Kidney (tissue), 22 donors: ENCODE measurements around the gene S100A16. TPM values are rescaled to one million over a fixed set of nuclear protein-coding genes. Genes with fewer than 3 reads are reported as not detected.

Experiments used
- DNase-seq, 5 donors: peaks; one replicate each; pipeline ENCODE4 v3.0.0-alpha.2; 2013 to 2020
- FAIRE-seq: peaks from 2 replicates; lab custom pipeline; 2012; peaks lifted over from hg19 to GRCh38; lab: Jason Lieb, UNC
- H3K27ac ChIP-seq, 2 donors: one replicate each; pipeline ENCODE4 v1.7.0; 2013; ENCODE audit warnings: low read depth in 2 of 2, low read length in 2 of 2, inconsistent platforms in 1 of 2
- H3K27me3 ChIP-seq: one replicate; pipeline ENCODE4 v1.7.1; 2013; ENCODE audit warnings: low read length, inconsistent platforms; ENCODE audit not compliant: control insufficient read depth, insufficient read depth
- H3K36me3 ChIP-seq, 3 donors: one replicate each; pipeline versions ENCODE4 v1.7.0 to v1.7.1; 2013; ENCODE audit warnings: low read length in 3 of 3, control low read depth in 1 of 3, inconsistent platforms in 1 of 3; ENCODE audit not compliant: insufficient read depth in 3 of 3, control insufficient read depth in 2 of 3
- H3K4me1 ChIP-seq, 3 donors: one replicate each; pipeline versions ENCODE4 v1.7.0 to v1.7.1; 2013; ENCODE audit warnings: low read length in 3 of 3, inconsistent platforms in 1 of 3, low read depth in 1 of 3; ENCODE audit not compliant: control insufficient read depth in 2 of 3, insufficient read depth in 2 of 3
- H3K4me3 ChIP-seq, 3 donors: one replicate each; pipeline versions ENCODE4 v1.7.0 to v1.8.1; 2013; ENCODE audit warnings: low read length in 3 of 3, control low read depth in 1 of 3, inconsistent platforms in 1 of 3
- H3K9ac ChIP-seq, 3 donors: one replicate each; pipeline versions ENCODE4 v1.7.0 to v1.7.1; 2013; ENCODE audit warnings: low read length in 3 of 3, control low read depth in 1 of 3, inconsistent platforms in 1 of 3
- H3K9me3 ChIP-seq, 3 donors: one replicate each; pipeline versions ENCODE4 v1.7.0 to v1.7.1; 2013; ENCODE audit warnings: low read length in 3 of 3, control low read depth in 1 of 3, inconsistent platforms in 1 of 3; ENCODE audit not compliant: control insufficient read depth in 2 of 3, insufficient read depth in 1 of 3
- CTCF ChIP-seq: IDR thresholded peaks from 3 replicates; pipeline ENCODE4 v1.5.1; 2012; ENCODE audit warnings: mild to moderate bottlenecking, moderate library complexity, borderline replicate concordance; ENCODE audit not compliant: insufficient read depth; ENCODE audit errors: extremely low read depth
- intact Hi-C: fragments of 100-400 bp; cut with DNase I; formaldehyde crosslinking; loops from one replicate; pipeline ENCODE4 v1.11.1; 2022
- long read RNA-seq, 10 donors: library from polyadenylated mRNA in 1 of 10; unstranded in 1 of 10; transcript quantifications; one replicate each; pipeline ENCODE4 v2.0.0 and lab custom pipeline, GENCODE V29; 2021 to 2026
- polyA plus RNA-seq: library from polyadenylated mRNA; stranded (reverse); fragments of 350-450 nt; fragmentation: Illumina TruSeq; extraction: RNeasy Lipid Tissue Mini Kit (QIAGEN cat#74804); gene quantifications from one replicate; pipeline ENCODE4 v1.2.3, GENCODE V29; 2014; ENCODE audit warnings: low read depth, low replicate concordance; ENCODE audit not compliant: insufficient read depth
- total RNA-seq: library from RNA; stranded (reverse); fragmentation: NEBNext Ultra II Directional; extraction: Animal tissue kit (Norgen Biotek cat#: 25700); gene quantifications from one replicate; pipeline ENCODE4 v1.2.1, GENCODE V29; 2021
- donor health status: control.
- donor health status: control.
- donor health status: control.
- donor health status: control.
- donor health status: control.
- donor health status: DM: yes; HTN: yes; CAD: no.
- donor health status: Normal renal cell carcinoma (clear cell type).

The S100A16 gene
- total RNA-seq (119 TPM), polyA plus RNA-seq (174 TPM)
- long read RNA-seq, donor 1, transcript S100A16-204 (3 exons, 1,118 nt): major isoform, 24 of 45 reads
- long read RNA-seq, donor 1, transcript S100A16-203 (3 exons, 956 nt): minor isoform, 21 of 45 reads
- long read RNA-seq, donor 1, partial matches to known transcripts: 0 of 45 reads
- long read RNA-seq, donor 1, other reads (novel, unspliced or antisense): 0 of 45 reads
- long read RNA-seq, donor 2, transcript S100A16-203 (3 exons, 956 nt): minor isoform, 23 of 65 reads
- long read RNA-seq, donor 2, transcript S100A16-204 (3 exons, 1,118 nt): major isoform, 42 of 65 reads
- long read RNA-seq, donor 2, partial matches to known transcripts: 0 of 65 reads
- long read RNA-seq, donor 2, other reads (novel, unspliced or antisense): 0 of 65 reads
- long read RNA-seq, donor 3, transcript S100A16-203 (3 exons, 956 nt): minor isoform, 36 of 102 reads
- long read RNA-seq, donor 3, transcript S100A16-204 (3 exons, 1,118 nt): major isoform, 60 of 102 reads
- long read RNA-seq, donor 3, partial matches to known transcripts: 6 of 102 reads
- long read RNA-seq, donor 3, other reads (novel, unspliced or antisense): 0 of 102 reads
- long read RNA-seq, donor 4, transcript S100A16-204 (3 exons, 1,118 nt): minor isoform, 26 of 57 reads
- long read RNA-seq, donor 4, transcript S100A16-203 (3 exons, 956 nt): major isoform, 30 of 57 reads
- long read RNA-seq, donor 4, partial matches to known transcripts: 0 of 57 reads
- long read RNA-seq, donor 4, other reads (novel, unspliced or antisense): 0 of 57 reads
- long read RNA-seq, donor 5, partial matches to known transcripts: 0 of 1 reads
- long read RNA-seq, donor 5, other reads (novel, unspliced or antisense): 0 of 1 reads
- long read RNA-seq, donor 6, transcript S100A16-203 (3 exons, 956 nt): minor isoform, 10 of 77 reads
- long read RNA-seq, donor 6, transcript S100A16-204 (3 exons, 1,118 nt): major isoform, 59 of 77 reads
- long read RNA-seq, donor 6, partial matches to known transcripts: 8 of 77 reads
- long read RNA-seq, donor 6, other reads (novel, unspliced or antisense): 0 of 77 reads
- long read RNA-seq, donor 7, transcript S100A16-204 (3 exons, 1,118 nt): major isoform, 91 of 118 reads
- long read RNA-seq, donor 7, transcript S100A16-203 (3 exons, 956 nt): minor isoform, 17 of 118 reads
- long read RNA-seq, donor 7, partial matches to known transcripts: 7 of 118 reads
- long read RNA-seq, donor 7, other reads (novel, unspliced or antisense): 3 of 118 reads
- long read RNA-seq, donor 8, transcript S100A16-203 (3 exons, 956 nt): minor isoform, 27 of 57 reads
- long read RNA-seq, donor 8, transcript S100A16-204 (3 exons, 1,118 nt): major isoform, 30 of 57 reads
- long read RNA-seq, donor 8, partial matches to known transcripts: 0 of 57 reads
- long read RNA-seq, donor 8, other reads (novel, unspliced or antisense): 0 of 57 reads
- long read RNA-seq, donor 9, transcript S100A16-203 (3 exons, 956 nt): minor isoform, 18 of 39 reads
- long read RNA-seq, donor 9, transcript S100A16-204 (3 exons, 1,118 nt): major isoform, 21 of 39 reads
- long read RNA-seq, donor 9, partial matches to known transcripts: 0 of 39 reads
- long read RNA-seq, donor 9, other reads (novel, unspliced or antisense): 0 of 39 reads
- long read RNA-seq, donor 10, transcript S100A16-204 (3 exons, 1,118 nt): major isoform, 34 of 55 reads
- long read RNA-seq, donor 10, transcript S100A16-203 (3 exons, 956 nt): minor isoform, 20 of 55 reads
- long read RNA-seq, donor 10, partial matches to known transcripts: 0 of 55 reads
- long read RNA-seq, donor 10, other reads (novel, unspliced or antisense): 0 of 55 reads

- no peak for TF ChIP-seq CTCF
- H3K4me3 ChIP-seq: peak within 1 kb of the TSS; percentile 59 to 81 (median 80)
- peak within 1 kb of the TSS; percentile 5 to 92 (median 78) for H3K9ac ChIP-seq
- intact Hi-C loops: no loop called here
- H3K36me3 ChIP-seq: no peaks in the 10 kb centered on the region
- H3K9me3 ChIP-seq: no peaks in the 10 kb centered on the region
- no peaks in the 10 kb centered on the region for H3K27me3 ChIP-seq
- FAIRE-seq: no peak
- peak within 1 kb of the TSS; percentile 82 to 90 for H3K27ac ChIP-seq
- DNase-seq: peak; percentile 75 to 93 (median 86)
- peaks cover 7 to 28% (median 24%) of the 10 kb centered on the region in 3 donors for H3K4me1 ChIP-seq
Observed at GRCh38 chr1:153612755-153613331, at the start of gene S100A16. Gene S100A16, minus strand, starts transcription at chr1:153613137. Its CDS starts 4,986 bp downstream, at chr1:153608151.

GRCh38 chr1:153662269-153662668 lies 49.3 kb upstream of the S100A16 start:
- Histone ChIP-seq H3K27ac (no peak overlapping the region), H3K27me3 (no peaks in the 10 kb centered on the region), H3K4me3 (no peak overlapping the region), H3K4me1 (peaks cover 0 to 13% (median 10%) of the 10 kb centered on the region in 3 donors), H3K9me3 (no peaks in the 10 kb centered on the region), H3K36me3 (peaks cover 13 to 68% (median 44%) of the 10 kb centered on the region in 3 donors), H3K9ac (no peak overlapping the region)
- intact Hi-C loops: no loop called here
- no peak for TF ChIP-seq CTCF
- DNase-seq (no peak), FAIRE-seq (no peak)
